HEK293T (cell line): ENCODE measurements around the gene NTN4.
"Not testable (repeated sequence)": the region's sequence is repeated elsewhere in the genome, so short reads cannot be mapped to it uniquely, and the experiment has no call there.

Experiments
- CTCF ChIA-PET: fragments of 350-600 bp; formaldehyde crosslinking; extraction: SDS; loops from one replicate; lab custom pipeline; 2021; ENCODE audit warnings: antibody characterized with exemption, inconsistent platforms; lab: Yijun Ruan, JAX
- POLR2A ChIA-PET: fragments of 350-600 bp; formaldehyde crosslinking; extraction: SDS; loops from one replicate; lab custom pipeline; 2020; ENCODE audit warnings: antibody characterized with exemption, inconsistent platforms; lab: Yijun Ruan, JAX
- DNase-seq: peaks from one replicate; pipeline ENCODE4 v3.0.0; 2012; ENCODE audit warnings: mixed read lengths; ENCODE audit errors: extremely low spot score
- ARNT ChIP-seq: fragments of 450-650 bp; IDR thresholded peaks from 2 replicates; pipeline ENCODE4 v1.6.1; 2017; ENCODE audit warnings: mild to moderate bottlenecking
- BHLHE40 ChIP-seq: fragments of 450-650 bp; IDR thresholded peaks from 2 replicates; pipeline ENCODE4 v1.6.1; 2016; ENCODE audit warnings: mild to moderate bottlenecking, moderate library complexity, borderline replicate concordance
- CTBP1 ChIP-seq: fragments of 450-650 bp; IDR thresholded peaks from 2 replicates; pipeline ENCODE4 v1.6.1; 2016; ENCODE audit warnings: borderline replicate concordance
- ELF4 ChIP-seq: fragments of 450-650 bp; IDR thresholded peaks from 2 replicates; pipeline ENCODE4 v1.6.1; 2017; ENCODE audit warnings: antibody characterized with exemption
- FOXA1 ChIP-seq: fragments of 450-650 bp; IDR thresholded peaks from 2 replicates; pipeline ENCODE4 v1.6.1; 2016; ENCODE audit warnings: mild to moderate bottlenecking
- FOXK2 ChIP-seq: fragments of 450-650 bp; IDR thresholded peaks from 2 replicates; pipeline ENCODE4 v1.6.1; 2016; ENCODE audit warnings: mild to moderate bottlenecking
- FOXM1 ChIP-seq: fragments of 450-650 bp; IDR thresholded peaks from 2 replicates; pipeline ENCODE4 v1.6.1; 2017; ENCODE audit warnings: mild to moderate bottlenecking, borderline replicate concordance
- HDGF ChIP-seq: fragments of 450-650 bp; IDR thresholded peaks from 2 replicates; pipeline ENCODE4 v1.6.1; 2017; ENCODE audit warnings: antibody characterized with exemption, borderline replicate concordance
- L3MBTL2 ChIP-seq: fragments of 450-650 bp; conservative IDR thresholded peaks from 2 replicates; pipeline ENCODE4 v1.6.1; 2016; ENCODE audit warnings: mild to moderate bottlenecking
- LEF1 ChIP-seq: fragments of 450-650 bp; IDR thresholded peaks from 2 replicates; pipeline ENCODE4 v1.6.1; 2017; ENCODE audit warnings: mild to moderate bottlenecking, borderline replicate concordance
- NFRKB ChIP-seq: fragments of 450-650 bp; IDR thresholded peaks from 2 replicates; pipeline ENCODE4 v1.6.1; 2016; ENCODE audit warnings: mild to moderate bottlenecking, moderate library complexity
- PKNOX1 ChIP-seq: fragments of 450-650 bp; IDR thresholded peaks from 2 replicates; pipeline ENCODE4 v1.6.1; 2016
- SP1 ChIP-seq: fragments of 450-650 bp; IDR thresholded peaks from 2 replicates; pipeline ENCODE4 v1.6.1; 2017
- SUZ12 ChIP-seq: fragments of 450-650 bp; IDR thresholded peaks from 2 replicates; pipeline ENCODE4 v1.6.1; 2016; ENCODE audit warnings: mild to moderate bottlenecking
- TARDBP ChIP-seq: fragments of 450-650 bp; IDR thresholded peaks from 2 replicates; pipeline ENCODE4 v1.6.1; 2016
- ZNF384 ChIP-seq: fragments of 450-650 bp; IDR thresholded peaks from 2 replicates; pipeline ENCODE4 v1.6.1; 2016

The NTN4 gene

GRCh38 chr12:95834572-95834971 is 44.0 kb upstream of the NTN4 start:
- CTCF ChIA-PET = no interaction called here
- TF ChIP-seq ZNF384 (no peak), SP1 (no peak), ELF4 (no peak), L3MBTL2 (no peak), ARNT (no peak), CTBP1 (no peak), NFRKB (no peak)
- DNase-seq = no peak
- POLR2A ChIA-PET = no interaction called here

- POLR2A ChIA-PET = no interaction called here
- CTCF ChIA-PET = no interaction called here
- DNase-seq = no peak
- TF ChIP-seq CTBP1 = no peak
- no peak for TF ChIP-seq LEF1
- TF ChIP-seq FOXK2 = no peak
- TF ChIP-seq L3MBTL2 = no peak
- no peak for TF ChIP-seq SUZ12
- no peak for TF ChIP-seq FOXM1
- no peak for TF ChIP-seq HDGF
- no peak for TF ChIP-seq FOXA1
- no peak for TF ChIP-seq ZNF384
- no peak for TF ChIP-seq NFRKB
- no peak for TF ChIP-seq ARNT
- no peak for TF ChIP-seq ELF4
- TF ChIP-seq TARDBP = no peak
- TF ChIP-seq PKNOX1 = no peak
- no peak for TF ChIP-seq BHLHE40
These were observed 39.9 kb upstream of the NTN4 start for GRCh38 chr12:95830335-95831089.

GRCh38 chr12:95829395-95829794 is 38.8 kb upstream of the NTN4 start:
- ChIA-PET CTCF (no interaction called here), POLR2A (no interaction called here)
- no peak for DNase-seq
- no peak for TF ChIP-seq SP1
- no peak for TF ChIP-seq BHLHE40
- TF ChIP-seq HDGF = no peak
- no peak for TF ChIP-seq CTBP1
- no peak for TF ChIP-seq ZNF384
- TF ChIP-seq NFRKB = no peak
- TF ChIP-seq L3MBTL2 = no peak
- TF ChIP-seq LEF1 = no peak
- TF ChIP-seq PKNOX1 = no peak
- TF ChIP-seq ELF4 = no peak
- TF ChIP-seq FOXM1 = no peak
- TF ChIP-seq ARNT = no peak

GRCh38 chr12:95820096-95820703 is 29.6 kb upstream of the NTN4 start:
- CTCF ChIA-PET = no interaction called here
- POLR2A ChIA-PET = no interaction called here
- DNase-seq = peak; percentile 63
- TF ChIP-seq ARNT (no peak), NFRKB (no peak), FOXM1 (no peak)

- ChIA-PET POLR2A (no interaction called here), CTCF (no interaction called here)
- no peak for TF ChIP-seq HDGF
- no peak for TF ChIP-seq PKNOX1
- no peak for TF ChIP-seq SUZ12
- DNase-seq = peak; percentile 37
These were observed 25.2 kb upstream of the NTN4 start for GRCh38 chr12:95815632-95816212.

- CTCF ChIA-PET = interaction anchor here (0.9 kb wide), 1 partner anchor 188 kb away, joined by 4 read pairs; no protein-coding TSS in a partner anchor
- DNase-seq, POLR2A ChIA-PET: not testable (repeated sequence)
These were observed 21.6 kb upstream of the NTN4 start for GRCh38 chr12:95812155-95812554.

- no peak for DNase-seq
- TF ChIP-seq ARNT (no peak), CTBP1 (no peak), HDGF (no peak), BHLHE40 (no peak), SUZ12 (no peak), ELF4 (no peak), L3MBTL2 (no peak)
- CTCF ChIA-PET = interaction anchor here (0.6 to 1.2 kb wide), 4 partner anchors 104 to 222 kb away, joined by 3 to 4 read pairs (median 3); no protein-coding TSS in a partner anchor
- POLR2A ChIA-PET = no interaction called here
These were observed 19.8 kb upstream of the NTN4 start for GRCh38 chr12:95810411-95810810.
